Activated CD8-positive, alpha-beta memory T cell treated with anti-CD3 and anti-CD28 coated beads, Interleukin-2, amount 50 U/mL, for 4 hours (primary cell): ENCODE results near the gene RMND5B.
"Not testable (repeated sequence)": the region's sequence is repeated elsewhere in the genome, so short reads cannot be mapped to it uniquely, and the experiment has no call there.

Experiments used
- DNase-seq: peaks from one replicate; pipeline ENCODE4 v3.0.0-alpha.2; 2020

The RMND5B gene

GRCh38 chr5:178177569-178177968, 46.8 kb downstream of the RMND5B start:
- no peak for DNase-seq

GRCh38 chr5:178180141-178180863, 49.5 kb downstream of the RMND5B start:
- DNase-seq: no peak

DNA sequence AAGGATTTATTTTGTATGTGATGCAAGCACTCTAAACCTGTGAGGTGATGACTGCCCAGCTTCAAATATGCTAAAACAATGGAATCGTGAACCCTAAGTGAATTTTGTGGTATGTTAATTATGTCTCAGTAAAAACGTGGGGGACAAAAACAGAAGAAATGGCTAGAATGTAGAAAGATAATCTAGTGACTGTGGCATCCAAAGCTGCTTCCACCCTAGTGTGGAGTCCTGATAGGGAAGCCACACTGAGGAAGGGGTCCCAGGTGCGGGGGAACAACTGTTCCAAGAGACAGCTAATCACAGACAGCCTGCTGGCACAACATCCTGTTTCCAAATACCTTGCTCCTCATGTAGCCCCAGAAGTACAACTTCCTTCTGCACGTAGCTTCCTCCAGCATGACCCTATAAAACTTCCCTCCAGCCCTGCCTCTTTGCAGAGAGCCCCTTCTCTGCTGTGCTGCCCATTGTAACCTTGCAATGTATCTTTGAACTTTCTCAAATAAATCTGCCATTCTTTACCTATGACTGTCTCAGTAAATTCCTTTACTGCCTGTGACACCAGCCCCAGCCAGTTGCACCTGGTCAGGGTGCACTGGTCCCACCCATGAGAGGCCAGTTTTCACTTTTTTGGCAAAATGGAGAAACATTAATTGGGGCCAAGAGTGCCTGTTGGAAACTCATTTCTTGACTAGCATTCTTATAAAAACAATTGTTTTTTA, 51.5 kb downstream of the RMND5B start:
- DNase-seq: no peak

GRCh38 chr5:178186427-178186826, 55.6 kb downstream of the RMND5B start:
- DNase-seq: no peak

- DNase-seq: no peak
These were observed 56.2 kb downstream of the RMND5B start, which contains the start of gene GMCL2 for GRCh38 chr5:178187014-178187413. TSS of gene GMCL2 (minus strand) at chr5:178187371. CDS start at chr5:178187299, 72 bp downstream.

DNA sequence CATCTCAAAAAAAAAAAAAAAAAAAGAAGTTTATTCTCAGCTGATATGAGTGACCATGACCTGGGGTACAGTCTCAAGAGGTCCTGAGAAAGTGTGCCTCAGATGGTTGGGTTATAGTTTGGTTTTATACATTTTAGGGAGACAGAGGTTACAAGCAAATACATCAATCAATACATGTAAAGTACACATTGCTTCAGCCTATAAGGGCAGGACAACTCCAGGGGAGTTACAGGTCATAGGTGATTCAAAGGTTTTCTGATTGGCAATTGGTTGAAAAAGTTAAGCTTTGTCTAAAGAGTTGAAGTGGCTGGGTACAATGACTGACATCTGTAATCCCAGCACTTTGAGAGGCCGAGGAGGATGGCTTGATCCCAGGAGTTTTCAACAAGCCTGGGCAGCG, 58.6 kb downstream of the RMND5B start:
- no peak for DNase-seq

DNA sequence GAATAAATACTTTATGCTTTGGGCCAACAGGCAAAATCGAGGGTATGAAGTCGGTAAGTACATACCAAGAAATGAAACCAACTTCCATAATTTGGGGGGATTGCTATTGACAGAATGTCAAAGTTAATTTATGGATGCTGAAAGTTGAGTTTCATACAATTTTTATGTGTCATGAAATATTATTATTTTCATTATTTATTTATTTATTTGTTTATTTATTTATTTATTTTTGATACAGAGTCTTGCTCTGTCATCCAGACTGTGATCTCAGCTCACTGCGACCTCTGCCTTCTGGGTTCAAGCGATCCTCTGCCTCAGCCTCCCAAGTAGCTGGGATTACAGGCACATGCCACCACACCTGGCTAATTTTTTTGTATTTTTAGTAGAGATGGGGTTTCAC, 60.8 kb downstream of the RMND5B start:
- no peak for DNase-seq

GRCh38 chr5:178192244-178192643, 61.4 kb downstream of the RMND5B start:
- no peak for DNase-seq

DNA sequence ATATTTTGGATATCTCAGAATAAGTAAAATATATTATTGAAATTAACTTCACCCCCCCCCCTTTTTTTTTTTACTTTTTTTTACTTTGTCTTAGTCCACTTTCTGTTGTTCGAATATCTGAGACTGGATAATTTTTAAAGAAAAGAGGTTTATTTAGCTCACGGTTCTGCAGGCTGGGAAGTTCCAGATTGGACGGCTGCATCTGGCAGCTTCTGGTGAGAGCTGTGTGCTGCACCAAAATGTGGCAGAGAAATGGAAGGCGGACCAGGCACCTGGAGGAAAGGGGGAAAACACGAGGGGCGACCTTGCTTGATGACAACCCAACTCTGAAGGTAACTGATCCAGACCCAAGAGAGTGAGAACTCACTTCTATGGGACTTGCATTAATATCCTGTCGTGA, 62.0 kb downstream of the RMND5B start:
- no peak for DNase-seq

GRCh38 chr5:178193251-178193809, 62.5 kb downstream of the RMND5B start:
- DNase-seq: no peak

- no peak for DNase-seq
These were observed 63.2 kb downstream of the RMND5B start for GRCh38 chr5:178194026-178194425.

GRCh38 chr5:178196281-178196812, 65.5 kb downstream of the RMND5B start:
- DNase-seq: no peak

DNA sequence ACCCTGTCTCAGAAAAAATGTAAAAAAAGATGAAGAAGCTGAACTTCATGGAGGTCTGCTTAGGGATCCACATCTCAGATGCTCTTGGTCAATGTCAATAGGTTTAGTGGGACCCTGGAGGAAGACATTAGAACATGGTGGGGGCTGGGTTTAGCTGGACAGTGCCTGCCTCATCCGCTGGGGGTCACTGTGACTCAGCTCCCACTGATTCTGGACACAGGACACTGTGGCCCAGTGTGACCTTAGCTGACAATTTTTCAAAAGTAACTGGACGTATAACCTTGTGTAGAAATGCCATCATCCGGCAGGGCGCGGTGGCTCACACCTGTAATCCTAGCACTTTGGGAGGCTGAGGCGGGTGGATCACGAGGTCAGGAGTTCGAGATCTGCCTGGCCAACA, 66.2 kb downstream of the RMND5B start:
- no peak for DNase-seq

GRCh38 chr5:178198151-178198550, 67.3 kb downstream of the RMND5B start:
- DNase-seq: not testable (repeated sequence)

GRCh38 chr5:178198706-178199105, 67.9 kb downstream of the RMND5B start:
- no peak for DNase-seq

DNA sequence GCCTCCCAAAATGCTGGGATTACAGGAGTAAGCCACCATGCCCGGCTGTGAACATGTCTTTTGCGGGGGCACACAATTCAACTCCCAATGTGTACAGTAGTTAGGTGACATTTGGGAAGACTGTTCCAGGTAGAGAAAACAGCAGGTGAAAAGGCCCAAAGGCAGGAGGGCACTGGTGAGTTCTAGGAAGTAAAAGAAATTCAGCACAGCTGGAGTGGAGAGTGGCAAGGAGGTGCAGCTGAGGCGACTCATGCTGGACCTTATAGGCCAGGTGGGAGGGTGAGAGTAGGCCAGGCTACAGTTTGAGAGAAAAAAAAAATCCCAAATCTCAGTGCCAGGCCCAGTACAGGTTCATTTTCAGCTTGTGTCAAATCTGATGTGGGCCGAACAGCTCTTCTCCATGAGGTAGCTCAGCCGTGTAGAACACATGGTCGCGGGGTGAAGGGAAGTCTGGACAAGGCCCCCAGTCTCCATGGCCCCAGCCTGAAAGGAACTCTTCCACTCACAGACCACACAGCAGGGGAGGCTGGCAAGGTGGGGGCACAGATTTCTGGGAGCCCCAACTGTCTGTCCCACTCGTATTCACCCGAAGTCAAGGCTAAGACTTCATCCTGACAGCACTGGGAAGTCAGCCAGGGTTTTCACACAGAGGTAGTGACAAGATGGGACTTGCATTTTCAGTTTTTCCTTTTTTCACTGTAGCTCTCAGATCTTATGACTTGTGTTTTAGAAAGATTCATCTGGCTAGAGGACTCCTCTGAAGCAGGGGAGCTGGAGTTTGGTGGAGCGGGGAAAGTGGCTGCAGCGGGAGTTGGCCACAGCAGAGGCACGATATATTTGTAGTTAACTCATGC, 69.0 kb downstream of the RMND5B start:
- no peak for DNase-seq
